ENCODE measurements around the gene EIF3D. TPM values are rescaled to one million over a fixed set of nuclear protein-coding genes. Genes with fewer than 3 reads are reported as not detected.

Gene EIF3D
- total RNA-seq, result 100 to 1,000 TPM; 189 to 194 TPM

GRCh38 chr22:36528795-36529751 lies at the start of gene EIF3D:
Gene EIF3D, minus strand, starts transcription at chr22:36529166. Its CDS starts 3,045 bp downstream, at chr22:36526121.
- H3K4me3 Mint-ChIP-seq, result peak within 1 kb of the TSS; percentile 95
- H3K4me1 Mint-ChIP-seq, result peaks cover 32% of the 10 kb centered on the region
- peak within 1 kb of the TSS; percentile 100 for H3K27ac Mint-ChIP-seq
- POLR2A ChIA-PET, result interaction anchor here (0.6 kb wide), 2 partner anchors 687 to 886 kb away, joined by 3 to 5 read pairs; no protein-coding TSS in a partner anchor
- DNase-seq, result peak; percentile 99
- H3K27me3 Mint-ChIP-seq, result no peaks in the 10 kb centered on the region
- CTCF ChIA-PET, result interaction anchor here (0.6 to 2.2 kb wide), 8 partner anchors 9 to 1160 kb away, joined by 3 to 8 read pairs (median 3); partner anchors contain the start of gene FOXRED2
- peaks cover 29% of the 10 kb centered on the region for H3K36me3 Mint-ChIP-seq (ENCODE audit: low read depth)
- H3K9me3 Mint-ChIP-seq, result no peaks in the 10 kb centered on the region

DNA sequence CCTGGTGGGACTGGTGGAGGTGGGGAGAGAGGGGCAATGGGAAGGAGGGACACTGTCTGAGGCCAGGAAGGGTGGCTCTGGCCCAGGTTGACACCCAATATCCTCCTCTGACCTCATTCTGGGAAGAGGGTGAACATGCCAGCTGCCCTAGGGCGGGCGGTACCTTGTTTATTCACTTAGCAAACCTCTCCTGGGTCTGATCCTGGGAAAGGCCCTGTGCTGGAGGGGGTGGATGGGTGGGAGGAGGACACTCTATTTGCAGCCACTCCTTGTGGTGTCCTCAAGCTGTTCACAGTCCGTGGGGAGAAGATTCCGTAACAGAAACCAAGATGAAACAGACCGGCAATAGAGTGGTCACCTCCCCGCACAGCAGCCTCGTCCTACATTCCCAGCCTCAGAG lies 49.7 kb upstream of the EIF3D start:
- Mint-ChIP-seq H3K27ac (no peak overlapping the region), H3K27me3 (peaks cover 1% of the 10 kb centered on the region), H3K4me1 (no peaks in the 10 kb centered on the region), H3K36me3 (ENCODE audit: low read depth) (no peaks in the 10 kb centered on the region), H3K9me3 (no peaks in the 10 kb centered on the region), H3K4me3 (no peak overlapping the region)
- no peak for DNase-seq
- ChIA-PET CTCF (interaction anchor here (0.6 to 1.0 kb wide), 2 partner anchors 128 to 159 kb away, joined by 3 to 6 read pairs; no protein-coding TSS in a partner anchor), POLR2A (no interaction called here)

GRCh38 chr22:36577019-36577418 lies 48.1 kb upstream of the EIF3D start:
- Mint-ChIP-seq H3K36me3 (ENCODE audit: low read depth) (no peaks in the 10 kb centered on the region), H3K9me3 (no peaks in the 10 kb centered on the region), H3K4me1 (no peaks in the 10 kb centered on the region), H3K27ac (no peak overlapping the region), H3K4me3 (no peak overlapping the region), H3K27me3 (peaks cover 1% of the 10 kb centered on the region)
- ChIA-PET POLR2A (no interaction called here), CTCF (no interaction called here)
- DNase-seq, result no peak

- ChIA-PET CTCF (no interaction called here), POLR2A (no interaction called here)
- no peak for DNase-seq
- Mint-ChIP-seq H3K9me3 (no peaks in the 10 kb centered on the region), H3K36me3 (ENCODE audit: low read depth) (no peaks in the 10 kb centered on the region), H3K4me3 (no peak overlapping the region), H3K4me1 (no peaks in the 10 kb centered on the region), H3K27ac (no peak overlapping the region), H3K27me3 (peaks cover 1% of the 10 kb centered on the region)
Observed at GRCh38 chr22:36574728-36575127, 45.8 kb upstream of the EIF3D start.

- Mint-ChIP-seq H3K4me1 (no peaks in the 10 kb centered on the region), H3K27me3 (peaks cover 1% of the 10 kb centered on the region), H3K27ac (no peak overlapping the region), H3K36me3 (ENCODE audit: low read depth) (no peaks in the 10 kb centered on the region), H3K4me3 (no peak overlapping the region), H3K9me3 (no peaks in the 10 kb centered on the region)
- no peak for DNase-seq
- ChIA-PET POLR2A (no interaction called here), CTCF (interaction anchor here (0.6 kb wide), 1 partner anchor 23 kb away, joined by 3 read pairs; no protein-coding TSS in a partner anchor)
Observed at GRCh38 chr22:36573815-36574363, 44.9 kb upstream of the EIF3D start.

DNA sequence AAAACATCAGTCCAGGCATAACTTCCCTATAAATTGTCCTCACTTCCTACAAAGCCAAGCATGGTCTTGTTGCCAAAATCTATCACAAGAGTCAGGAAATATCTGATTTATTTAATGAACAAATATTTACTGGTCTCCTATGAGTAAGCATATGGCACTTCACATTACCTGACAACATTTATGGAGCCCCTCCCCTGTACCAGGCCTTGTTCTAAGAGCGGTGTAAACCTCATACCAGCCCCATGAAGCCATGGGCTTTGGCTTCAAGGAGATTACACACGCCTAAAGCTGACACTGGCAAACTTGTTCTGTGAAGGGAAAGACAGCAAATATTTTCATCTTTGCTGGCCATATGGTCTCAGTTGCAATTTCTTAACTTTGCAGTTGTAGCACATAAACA lies 43.0 kb upstream of the EIF3D start:
- no peaks in the 10 kb centered on the region for H3K36me3 Mint-ChIP-seq (ENCODE audit: low read depth)
- no peaks in the 10 kb centered on the region for H3K4me1 Mint-ChIP-seq
- ChIA-PET CTCF (interaction anchor here (0.6 to 0.7 kb wide), 2 partner anchors 8 to 867 kb away, joined by 3 to 5 read pairs; no protein-coding TSS in a partner anchor), POLR2A (no interaction called here)
- no peak overlapping the region for H3K27ac Mint-ChIP-seq
- H3K27me3 Mint-ChIP-seq, result peaks cover 1% of the 10 kb centered on the region
- H3K9me3 Mint-ChIP-seq, result no peaks in the 10 kb centered on the region
- DNase-seq, result no peak
- no peak overlapping the region for H3K4me3 Mint-ChIP-seq

- Mint-ChIP-seq H3K36me3 (ENCODE audit: low read depth) (no peaks in the 10 kb centered on the region), H3K9me3 (no peaks in the 10 kb centered on the region), H3K4me1 (no peaks in the 10 kb centered on the region), H3K4me3 (no peak overlapping the region), H3K27ac (no peak overlapping the region), H3K27me3 (peaks cover 8% of the 10 kb centered on the region)
- ChIA-PET CTCF (no interaction called here), POLR2A (no interaction called here)
- DNase-seq, result no peak
Observed at GRCh38 chr22:36569999-36570398, 41.0 kb upstream of the EIF3D start.

- Mint-ChIP-seq H3K9me3 (no peaks in the 10 kb centered on the region), H3K27ac (no peak overlapping the region)
- CTCF ChIA-PET, result no interaction called here
Observed at GRCh38 chr22:36568846-36569245, 39.9 kb upstream of the EIF3D start.

GRCh38 chr22:36566720-36567119 lies 37.8 kb upstream of the EIF3D start:
- no peaks in the 10 kb centered on the region for H3K9me3 Mint-ChIP-seq
- no peaks in the 10 kb centered on the region for H3K36me3 Mint-ChIP-seq (ENCODE audit: low read depth)
- ChIA-PET POLR2A (no interaction called here), CTCF (no interaction called here)
- H3K27ac Mint-ChIP-seq, result no peak overlapping the region
- no peaks in the 10 kb centered on the region for H3K4me1 Mint-ChIP-seq
- no peak for DNase-seq
- H3K27me3 Mint-ChIP-seq, result peaks cover 11% of the 10 kb centered on the region
- H3K4me3 Mint-ChIP-seq, result no peak overlapping the region

More at GRCh38 chr22:36568846-36569245, 39.9 kb upstream of the EIF3D start:
- POLR2A ChIA-PET, result no interaction called here
- Mint-ChIP-seq H3K4me1 (no peaks in the 10 kb centered on the region), H3K4me3 (no peak overlapping the region), H3K36me3 (ENCODE audit: low read depth) (no peaks in the 10 kb centered on the region), H3K27me3 (peaks cover 11% of the 10 kb centered on the region)
- DNase-seq, result no peak

DNA sequence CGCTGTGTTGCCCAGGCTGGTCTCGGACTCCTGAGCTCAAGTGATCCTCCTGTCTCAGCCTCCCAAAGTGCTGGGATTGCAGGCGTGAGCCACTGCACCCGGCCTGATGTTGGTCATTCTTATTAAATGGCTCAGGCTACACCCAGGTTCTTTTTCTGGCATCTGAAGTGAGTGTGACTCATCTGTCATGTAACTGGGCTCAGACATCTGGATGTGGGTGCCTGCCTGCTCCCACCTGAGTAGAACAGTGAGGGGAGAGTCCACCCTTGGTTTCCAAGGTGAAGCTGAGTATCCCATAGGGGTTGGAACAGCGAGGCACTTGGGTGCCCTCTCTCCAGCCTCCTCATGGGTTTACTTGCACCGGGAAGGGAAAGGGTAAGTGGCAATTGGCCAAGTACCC lies 36.7 kb upstream of the EIF3D start:
- CTCF ChIA-PET, result interaction anchor here (0.6 kb wide), 1 partner anchor 18 kb away, joined by 3 read pairs; no protein-coding TSS in a partner anchor
- H3K27me3 Mint-ChIP-seq, result peaks cover 11% of the 10 kb centered on the region
- POLR2A ChIA-PET, result no interaction called here
- H3K9me3 Mint-ChIP-seq, result no peaks in the 10 kb centered on the region
- H3K4me3 Mint-ChIP-seq, result no peak overlapping the region
- H3K36me3 Mint-ChIP-seq (ENCODE audit: low read depth), result no peaks in the 10 kb centered on the region
- H3K4me1 Mint-ChIP-seq, result no peaks in the 10 kb centered on the region
- H3K27ac Mint-ChIP-seq, result no peak overlapping the region
- DNase-seq, result no peak

DNA sequence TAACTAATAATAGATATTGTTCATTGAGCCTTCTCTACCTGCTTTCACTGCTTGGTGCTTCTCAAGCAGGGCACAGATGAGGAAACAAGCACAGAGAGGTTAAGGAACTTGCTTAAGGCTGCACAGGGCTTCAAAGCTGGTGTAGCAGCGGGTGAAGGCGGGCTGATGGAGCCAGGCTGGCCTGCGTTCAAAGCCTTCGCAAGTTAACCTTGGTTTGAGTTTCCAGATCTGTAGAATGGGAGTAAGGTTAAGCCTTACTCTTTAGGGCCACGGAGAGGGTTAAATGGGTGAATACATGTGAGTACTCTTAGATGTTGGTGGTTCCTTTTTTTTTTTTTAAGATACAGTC lies 36.2 kb upstream of the EIF3D start:
- Mint-ChIP-seq H3K4me1 (no peaks in the 10 kb centered on the region), H3K27me3 (peaks cover 11% of the 10 kb centered on the region), H3K27ac (no peak overlapping the region), H3K36me3 (ENCODE audit: low read depth) (no peaks in the 10 kb centered on the region), H3K4me3 (no peak overlapping the region), H3K9me3 (no peaks in the 10 kb centered on the region)
- CTCF ChIA-PET, result no interaction called here
- POLR2A ChIA-PET, result no interaction called here
- DNase-seq, result no peak

DNA sequence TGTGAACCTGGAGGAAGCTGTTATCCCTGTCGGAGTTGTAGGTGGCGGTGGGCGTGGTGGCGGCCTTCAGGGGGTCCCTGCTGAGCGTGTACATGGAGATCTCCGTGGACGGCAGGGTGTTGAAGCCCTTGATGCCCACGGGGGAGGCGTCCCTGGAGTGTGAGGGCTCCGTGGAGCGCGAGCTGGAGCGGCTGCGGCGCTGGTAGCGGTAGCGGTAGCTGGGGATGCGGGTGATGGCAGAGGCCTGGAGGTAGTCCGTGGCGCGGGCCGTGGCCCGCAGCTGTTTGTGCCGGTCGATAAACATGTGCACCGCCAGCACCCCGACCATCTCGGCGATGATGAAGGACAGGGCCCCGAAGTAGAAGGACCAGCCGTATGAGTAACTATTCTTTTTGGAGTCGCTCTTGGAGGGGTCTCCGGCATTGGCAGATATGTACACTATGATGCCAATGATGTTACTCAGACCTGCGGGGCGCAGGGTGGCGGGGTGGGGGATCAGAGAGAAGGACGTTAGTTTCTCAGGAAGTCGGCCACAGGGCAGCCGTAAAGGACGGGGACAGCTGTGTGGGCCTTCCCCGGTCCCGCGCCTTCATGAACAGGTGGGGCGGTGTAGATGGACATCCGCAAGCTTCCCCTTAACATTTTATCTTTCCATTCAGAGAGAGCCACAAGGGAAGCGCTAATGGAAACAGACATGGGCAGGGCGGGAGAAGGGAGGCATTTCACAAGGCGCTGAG lies 35.6 kb upstream of the EIF3D start:
- Mint-ChIP-seq H3K27ac (no peak overlapping the region), H3K27me3 (peaks cover 11% of the 10 kb centered on the region), H3K9me3 (no peaks in the 10 kb centered on the region), H3K4me3 (no peak overlapping the region), H3K4me1 (no peaks in the 10 kb centered on the region), H3K36me3 (ENCODE audit: low read depth) (no peaks in the 10 kb centered on the region)
- POLR2A ChIA-PET, result no interaction called here
- no peak for DNase-seq
- CTCF ChIA-PET, result no interaction called here

- POLR2A ChIA-PET, result no interaction called here
- no peak for DNase-seq
- peaks cover 11% of the 10 kb centered on the region for H3K27me3 Mint-ChIP-seq
- H3K4me3 Mint-ChIP-seq, result no peak overlapping the region
- H3K36me3 Mint-ChIP-seq (ENCODE audit: low read depth), result no peaks in the 10 kb centered on the region
- CTCF ChIA-PET, result interaction anchor here (0.8 kb wide), 1 partner anchor 8 kb away, joined by 3 read pairs; no protein-coding TSS in a partner anchor
- H3K4me1 Mint-ChIP-seq, result no peaks in the 10 kb centered on the region
- no peaks in the 10 kb centered on the region for H3K9me3 Mint-ChIP-seq
- no peak overlapping the region for H3K27ac Mint-ChIP-seq
Observed at GRCh38 chr22:36563898-36564297, 34.9 kb upstream of the EIF3D start.
